GM19468 (cell line): ENCODE results near the gene EEF1AKMT4.

Source experiments
- ATAC-seq: cut with Tn5 transposase; IDR thresholded peaks from one replicate; pipeline ENCODE4 v1.9.1; 2021; ENCODE audit warnings: mild to moderate bottlenecking, moderate library complexity, moderate number of reproducible peaks; ENCODE audit not compliant: unreplicated experiment; ENCODE audit errors: extremely low read depth

The EEF1AKMT4 gene

DNA sequence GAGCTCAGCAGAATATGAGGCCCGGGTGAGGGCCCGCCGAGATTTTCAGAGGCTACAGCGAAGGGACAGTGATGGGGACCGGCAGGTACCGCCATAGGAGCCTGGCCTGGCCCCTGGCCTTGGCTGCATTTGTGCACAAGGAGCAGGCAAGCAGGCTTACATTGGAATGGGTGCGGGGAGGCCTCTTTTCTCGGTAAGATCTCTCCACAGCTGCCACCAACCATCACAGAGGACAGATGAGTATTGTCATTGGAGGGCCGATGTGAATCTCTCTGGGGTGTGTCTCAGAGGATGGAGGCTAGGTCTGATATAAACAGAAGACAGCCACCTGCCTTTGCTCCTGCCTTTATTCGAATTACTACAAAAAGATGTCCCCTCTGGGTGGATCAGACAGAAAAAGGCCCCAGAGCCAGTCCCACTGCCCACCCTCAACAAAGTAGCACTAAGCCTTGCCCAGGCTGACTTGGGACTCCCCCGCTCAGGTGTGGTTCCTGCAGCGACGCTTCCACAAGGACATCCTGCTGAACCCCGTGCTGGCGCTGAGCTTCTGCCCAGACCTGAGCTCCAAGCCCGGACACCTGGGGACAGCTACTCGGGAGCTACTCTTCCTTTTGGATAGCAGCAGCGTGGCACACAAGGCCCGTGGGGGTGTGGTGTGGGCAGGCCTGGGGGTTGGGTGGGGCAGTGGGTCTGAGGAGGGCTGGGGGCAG is 14.6 kb upstream of the EEF1AKMT4 start:
- no peak for ATAC-seq

- ATAC-seq = no peak
These were observed 14.0 kb upstream of the EEF1AKMT4 start for GRCh38 chr3:184235381-184236032.

DNA sequence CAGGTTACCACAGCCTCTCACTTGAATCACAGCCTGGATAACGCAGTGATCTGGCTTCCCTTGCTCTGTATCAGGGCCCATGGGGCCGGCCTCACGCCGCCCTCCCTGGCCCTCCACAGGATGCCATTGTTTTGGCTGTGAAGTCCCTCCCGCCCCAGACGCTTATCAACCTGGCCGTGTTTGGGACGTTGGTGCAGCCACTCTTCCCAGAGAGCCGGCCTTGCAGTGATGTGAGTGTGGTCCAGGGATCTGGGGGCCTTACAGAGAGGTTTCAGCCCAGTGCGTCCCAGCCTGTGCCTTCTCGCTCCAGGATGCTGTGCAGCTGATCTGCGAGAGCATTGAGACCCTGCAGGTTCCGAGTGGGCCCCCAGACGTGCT is 13.4 kb upstream of the EEF1AKMT4 start:
- ATAC-seq = no peak

DNA sequence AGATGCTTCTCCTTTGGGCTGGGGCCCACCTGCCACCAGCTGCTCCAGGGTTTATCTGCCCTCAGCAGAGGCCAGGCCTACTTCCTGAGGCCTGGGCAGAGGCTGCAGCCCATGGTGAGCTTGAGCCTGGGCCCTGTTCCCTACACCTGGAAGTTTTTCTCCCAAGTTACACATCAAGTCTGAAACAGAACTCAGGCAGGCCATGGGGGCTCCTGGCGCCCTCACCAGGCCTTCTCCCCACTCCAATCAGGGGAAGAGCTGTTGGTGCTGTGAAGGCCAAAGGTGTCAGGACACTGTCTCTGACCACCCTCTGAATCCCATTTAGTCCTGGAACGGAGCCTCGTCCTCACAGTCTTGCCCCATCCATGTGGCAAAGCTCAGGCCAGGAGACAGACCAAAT is 12.8 kb upstream of the EEF1AKMT4 start:
- ATAC-seq = no peak

- no peak for ATAC-seq
These were observed 12.3 kb upstream of the EEF1AKMT4 start for GRCh38 chr3:184237211-184237610.

DNA sequence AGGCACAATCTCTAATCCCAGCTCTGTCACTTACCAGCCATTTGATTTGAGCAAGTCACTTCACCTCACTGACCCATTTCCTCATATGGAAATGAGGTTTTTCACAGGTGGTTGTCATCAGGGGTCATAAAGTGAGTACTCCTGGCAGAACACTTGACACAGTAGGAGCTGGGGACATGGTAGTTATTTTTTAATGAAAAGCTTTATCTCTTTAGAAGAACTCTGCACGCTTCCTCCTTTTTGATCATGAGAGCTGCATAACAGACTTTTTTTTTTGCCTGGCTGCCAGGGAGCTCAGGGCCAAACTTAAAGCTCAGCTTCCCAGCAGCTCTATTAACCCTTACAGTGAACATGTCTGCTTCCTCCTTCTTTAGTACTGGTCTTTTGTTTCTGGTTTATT is 11.7 kb upstream of the EEF1AKMT4 start:
- ATAC-seq = no peak

DNA sequence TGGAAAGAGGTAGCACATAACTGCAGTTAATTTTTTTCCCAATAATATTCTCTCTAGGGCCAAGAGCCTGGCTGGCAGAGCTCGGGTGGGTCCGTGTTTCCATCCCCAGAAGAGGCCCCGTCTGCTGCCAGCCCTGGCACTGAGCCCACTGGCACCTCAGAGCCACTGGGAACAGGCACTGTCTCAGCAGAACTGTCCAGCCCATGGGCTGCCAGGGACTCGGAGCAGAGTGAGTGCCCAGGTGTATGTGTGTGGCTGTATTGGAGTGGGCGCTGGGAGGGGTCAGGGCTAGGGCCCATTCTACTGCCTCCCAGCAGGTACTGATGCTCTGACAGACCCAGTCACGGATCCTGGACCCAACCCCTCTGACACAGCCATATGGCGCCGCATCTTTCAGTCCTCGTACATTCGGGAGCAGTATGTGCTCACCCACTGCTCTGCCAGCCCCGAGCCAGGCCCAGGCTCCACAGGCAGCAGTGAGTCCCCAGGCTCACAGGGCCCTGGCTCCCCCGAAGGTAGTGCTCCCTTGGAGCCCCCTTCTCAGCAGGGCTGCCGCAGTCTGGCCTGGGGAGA is 11.1 kb upstream of the EEF1AKMT4 start:
- no peak for ATAC-seq

DNA sequence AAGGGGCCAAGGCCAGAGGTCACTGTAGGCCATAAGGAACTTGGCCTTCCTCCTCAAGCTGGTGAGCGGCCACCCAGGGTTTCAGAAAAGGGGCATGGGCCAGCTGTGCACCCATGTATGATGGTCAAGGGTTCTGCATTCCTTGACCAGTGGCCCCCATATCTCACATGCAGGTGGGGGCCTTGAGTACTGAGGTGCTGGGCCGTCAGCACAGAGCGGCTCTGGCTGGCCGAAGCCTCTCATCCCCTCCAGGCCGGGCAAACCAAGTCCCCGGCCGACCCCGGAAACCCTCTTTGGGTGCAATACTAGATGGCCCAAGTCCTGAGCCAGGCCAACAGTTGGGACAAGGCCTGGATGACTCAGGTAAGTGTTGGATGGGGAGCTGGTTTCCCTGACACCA is 10.3 kb upstream of the EEF1AKMT4 start:
- no peak for ATAC-seq

- no peak for ATAC-seq
These were observed 9.8 kb upstream of the EEF1AKMT4 start for GRCh38 chr3:184239708-184240107.

GRCh38 chr3:184240384-184241140 is 8.9 kb upstream of the EEF1AKMT4 start:
- ATAC-seq = no peak

GRCh38 chr3:184241141-184241446 is 8.4 kb upstream of the EEF1AKMT4 start:
- no peak for ATAC-seq

GRCh38 chr3:184241447-184242296 is 7.8 kb upstream of the EEF1AKMT4 start:
- ATAC-seq = no peak

GRCh38 chr3:184242297-184242685 is 7.2 kb upstream of the EEF1AKMT4 start:
- no peak for ATAC-seq

GRCh38 chr3:184248454-184249411 is 739 bp upstream of the EEF1AKMT4 start, which contains the start of gene ALG3:
Gene ALG3 (minus strand): TSS chr3:184248962. CDS start chr3:184248940, 22 bp downstream.
- ATAC-seq = no peak

GRCh38 chr3:184250167-184250828 is 826 bp downstream of the EEF1AKMT4 start:
- ATAC-seq = peak; percentile 30

DNA sequence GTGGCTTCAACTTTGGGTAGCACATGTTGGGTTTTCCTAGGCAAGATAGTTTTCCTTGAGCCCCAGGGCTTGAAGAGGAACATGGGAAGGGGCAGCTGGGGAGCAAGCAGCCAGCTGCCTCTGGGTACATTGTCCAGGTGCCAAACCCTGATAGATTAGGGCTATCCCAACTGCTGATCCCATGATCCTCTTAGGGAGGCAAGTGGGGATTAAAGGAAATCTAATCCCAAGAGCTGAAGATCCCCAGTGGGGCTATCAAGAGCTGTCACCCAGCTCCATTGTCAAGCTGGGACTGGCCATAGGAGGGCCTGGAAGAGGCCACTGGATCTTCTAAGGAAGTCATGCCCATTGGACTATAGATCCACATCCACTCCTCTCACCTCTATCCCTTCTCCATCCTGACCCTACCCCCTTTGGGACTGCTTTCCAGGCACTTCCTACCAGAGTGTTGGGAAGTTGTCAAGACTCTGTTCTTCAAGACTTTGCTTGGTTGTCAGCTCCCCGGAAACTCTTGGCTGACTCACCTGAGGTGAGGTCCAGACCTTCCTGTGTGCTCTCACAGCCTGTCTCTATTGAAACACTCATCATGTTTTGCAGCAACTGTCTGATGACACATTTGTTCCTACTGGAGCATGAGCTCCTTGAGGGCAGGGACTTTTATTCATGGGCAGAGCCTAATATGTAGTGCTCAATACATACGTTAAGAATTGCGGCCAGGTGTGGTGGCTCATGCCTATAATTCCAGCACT is 6.0 kb downstream of the EEF1AKMT4 start:
- no peak for ATAC-seq

GRCh38 chr3:184257083-184257915 is 7.8 kb downstream of the EEF1AKMT4 start:
- ATAC-seq = no peak
